GM23338 (cell line): Measurements from ENCODE around the gene IFNB1. TPM values are rescaled to one million over a fixed set of nuclear protein-coding genes. Genes with fewer than 3 reads are reported as not detected.

ENCODE experiments used
- ATAC-seq: fragments of 200-7000 bp; cut with Tn5 transposase; 3 replicates; pipeline ENCODE4 v1.9.1; 2020
- DNase-seq: peaks from one replicate; pipeline ENCODE4 v3.0.0-alpha.2; 2015; ENCODE audit warnings: low spot score
- H2AFZ ChIP-seq: fragments of 200-600 bp; sonication (generic); 2 replicates; pipeline ENCODE4 v1.8.0; 2016; ENCODE audit warnings: antibody characterized with exemption, mild to moderate bottlenecking, moderate library complexity
- H3F3A ChIP-seq: fragments of 200-600 bp; sonication (generic); replicated peaks from 2 replicates; pipeline ENCODE4 v1.8.0; 2017; ENCODE audit warnings: antibody characterized with exemption, mixed run types, low read depth
- H3K27ac ChIP-seq: fragments of 200-600 bp; sonication (generic); 2 replicates; pipeline ENCODE4 v1.6.1; 2016; ENCODE audit warnings: low read depth
- H3K27me3 ChIP-seq: fragments of 200-600 bp; sonication (generic); 2 replicates; pipeline ENCODE4 v1.8.0; 2016; ENCODE audit warnings: mild to moderate bottlenecking, mixed run types, moderate library complexity; ENCODE audit not compliant: insufficient read depth
- H3K36me3 ChIP-seq: fragments of 200-600 bp; sonication (generic); 2 replicates; pipeline ENCODE4 v1.8.0; 2016; ENCODE audit warnings: mild to moderate bottlenecking; ENCODE audit not compliant: insufficient read depth
- H3K4me1 ChIP-seq: fragments of 200-600 bp; sonication (generic); 2 replicates; pipeline ENCODE4 v1.8.0; 2016; ENCODE audit warnings: mild to moderate bottlenecking, moderate library complexity; ENCODE audit not compliant: insufficient read depth
- H3K4me2 ChIP-seq: fragments of 200-600 bp; sonication (generic); 2 replicates; pipeline ENCODE4 v1.7.1; 2017; ENCODE audit warnings: mixed run types
- H3K4me3 ChIP-seq: fragments of 200-600 bp; sonication (generic); 2 replicates; pipeline ENCODE4 v1.6.1; 2016; ENCODE audit warnings: mixed run types
- H3K79me2 ChIP-seq: fragments of 200-600 bp; sonication (generic); replicated peaks from 2 replicates; pipeline ENCODE4 v1.8.0; 2017; ENCODE audit warnings: mild to moderate bottlenecking; ENCODE audit not compliant: insufficient read depth
- H3K9me2 ChIP-seq: fragments of 200-600 bp; sonication (generic); 2 replicates; pipeline ENCODE4 v1.8.0; 2017; ENCODE audit not compliant: insufficient read depth
- H4K20me1 ChIP-seq: fragments of 200-600 bp; sonication (generic); replicated peaks from 2 replicates; pipeline ENCODE4 v1.8.0; 2017; ENCODE audit warnings: mild to moderate bottlenecking; ENCODE audit not compliant: insufficient read depth
- H3K27ac Mint-ChIP-seq: 2 replicates; pipeline ENCODE4 v1.8.0; 2020; ENCODE audit warnings: inconsistent platforms, mild to moderate bottlenecking, moderate library complexity, mixed read lengths
- H3K27me3 Mint-ChIP-seq: 3 replicates; pipeline ENCODE4 v1.8.0; 2022; ENCODE audit warnings: low read depth, mild to moderate bottlenecking, moderate library complexity, mixed read lengths, inconsistent platforms; ENCODE audit not compliant: insufficient read depth, poor library complexity
- H3K36me3 Mint-ChIP-seq: 3 replicates; pipeline ENCODE4 v1.8.0; 2021; ENCODE audit warnings: low read depth, mild to moderate bottlenecking, inconsistent platforms, moderate library complexity, mixed read lengths
- H3K4me1 Mint-ChIP-seq: 3 replicates; pipeline ENCODE4 v1.8.0; 2020; ENCODE audit warnings: mild to moderate bottlenecking, inconsistent platforms, mixed read lengths
- H3K4me3 Mint-ChIP-seq: 3 replicates; pipeline ENCODE4 v1.8.0; 2021; ENCODE audit warnings: moderate library complexity, mild to moderate bottlenecking, inconsistent platforms, mixed read lengths
- H3K9me3 Mint-ChIP-seq: 3 replicates; pipeline ENCODE4 v1.8.0; 2020; ENCODE audit warnings: moderate library complexity, mild to moderate bottlenecking, inconsistent platforms, mixed read lengths
- CTCF ChIP-seq, 2 experiments: fragments of 200-600 bp in 1 of 2; sonication (generic) in 1 of 2; conservative IDR thresholded peaks; 2 replicates each; pipeline versions ENCODE4 v1.5.1 to v1.6.1; 2016 to 2017; ENCODE audit warnings: antibody characterized with exemption in 2 of 2, low read depth in 2 of 2, mild to moderate bottlenecking in 2 of 2, moderate library complexity in 1 of 2
- EZH2 ChIP-seq: fragments of 200-600 bp; sonication (generic); IDR thresholded peaks from one replicate; pipeline ENCODE4 v1.8.0; 2017; ENCODE audit warnings: antibody characterized with exemption, mild to moderate bottlenecking, low read depth; ENCODE audit not compliant: unreplicated experiment
- EZH2phosphoT487 ChIP-seq: fragments of 200-600 bp; sonication (generic); IDR thresholded peaks from one replicate; pipeline ENCODE4 v1.8.1; 2018; ENCODE audit warnings: antibody characterized with exemption; ENCODE audit not compliant: unreplicated experiment
- JUNB ChIP-seq: IDR thresholded peaks from one replicate; pipeline ENCODE4 v1.6.1; 2016; ENCODE audit warnings: antibody characterized with exemption; ENCODE audit not compliant: unreplicated experiment
- NANOG ChIP-seq: IDR thresholded peaks from 2 replicates; pipeline ENCODE4 v1.6.1; 2016; ENCODE audit warnings: antibody characterized with exemption, borderline replicate concordance
- POLR2AphosphoS5 ChIP-seq: IDR thresholded peaks from 2 replicates; pipeline ENCODE4 v1.6.1; 2016; ENCODE audit warnings: antibody characterized with exemption, low read depth
- STAT1 ChIP-seq: IDR thresholded peaks from one replicate; pipeline ENCODE4 v1.6.1; 2016; ENCODE audit warnings: antibody characterized with exemption; ENCODE audit not compliant: unreplicated experiment
- ZNF114 ChIP-seq: fragments of 250-450 bp; sonication (Bioruptor Pico); IDR thresholded peaks from 2 replicates; pipeline ENCODE4 v1.5.0; 2020; ENCODE audit warnings: mild to moderate bottlenecking, moderate library complexity
- ZNF331 ChIP-seq: fragments of 250-450 bp; sonication (Bioruptor Pico); IDR thresholded peaks from 2 replicates; pipeline ENCODE4 v1.5.0; 2020; ENCODE audit warnings: low read depth, mild to moderate bottlenecking, moderate library complexity
- polyA plus RNA-seq: library from polyadenylated mRNA; unstranded; fragments of >200 nt; fragmentation: Nextera tagmentation; extraction: Ambion mirVana; gene quantifications from 2 replicates; pipeline ENCODE4 v1.2.1, GENCODE V29; 2016
- total RNA-seq: library from RNA; depleted of rRNA; stranded (reverse); fragments of >200 nt; shearing (Covaris generic); gene quantifications from 2 replicates; pipeline ENCODE4 v1.2.3, GENCODE V29; 2014
- TF ChIP-seq, protein P1 (sequence below): fragments of 250-450 bp; sonication (Bioruptor Pico); IDR thresholded peaks from 2 replicates; pipeline ENCODE4 v1.5.0; 2020; ENCODE audit warnings: mild to moderate bottlenecking, moderate library complexity
- TF ChIP-seq, protein P2 (sequence below): IDR thresholded peaks from 2 replicates; pipeline ENCODE4 v1.6.1; 2016; ENCODE audit warnings: antibody characterized with exemption
- TF ChIP-seq, protein P3 (sequence below): IDR thresholded peaks from one replicate; pipeline ENCODE4 v1.6.1; 2018; ENCODE audit warnings: antibody characterized with exemption; ENCODE audit not compliant: unreplicated experiment

IFNB1 gene
- total and polyA plus RNA-seq, 2 experiments from 2014 or later: not detected

GRCh38 chr9:21085005-21085404 lies 7.3 kb upstream of the IFNB1 start (continued):
- no peak for TF ChIP-seq CTCF (conservative IDR thresholded peaks at IDR 0.05; ENCODE audit: low read depth in 2 of 2)

GRCh38 chr9:21084242-21084850 lies 6.6 kb upstream of the IFNB1 start:
- no peaks in the 10 kb centered on the region for H3K9me2 ChIP-seq
- H4K20me1 ChIP-seq: no peaks in the 10 kb centered on the region
- H3K27me3 ChIP-seq: no peaks in the 10 kb centered on the region
- no peak overlapping the region for H3K4me2 ChIP-seq
- no peak overlapping the region for H3K4me3 ChIP-seq
- H2AFZ ChIP-seq: no peak overlapping the region
- H3K36me3 Mint-ChIP-seq: peaks cover 4% of the 10 kb centered on the region; the same call in 1 of the 3 replicates
- no peaks in the 10 kb centered on the region for H3K4me1 Mint-ChIP-seq
- H3K36me3 ChIP-seq: no peaks in the 10 kb centered on the region
- H3K4me3 Mint-ChIP-seq: no peak overlapping the region
- H3K27ac ChIP-seq: no peak overlapping the region
- no peaks in the 10 kb centered on the region for H3F3A ChIP-seq
- H3K79me2 ChIP-seq: no peaks in the 10 kb centered on the region
- ATAC-seq (no peak), DNase-seq (no peak)
- H3K4me1 ChIP-seq: no peaks in the 10 kb centered on the region
- H3K27ac Mint-ChIP-seq: no peak overlapping the region
- no peaks in the 10 kb centered on the region for H3K27me3 Mint-ChIP-seq
- H3K9me3 Mint-ChIP-seq: peaks cover 15% of the 10 kb centered on the region; the same call in 2 of the 3 replicates
- TF ChIP-seq POLR2AphosphoS5: no peak
- TF ChIP-seq, protein P1, sequence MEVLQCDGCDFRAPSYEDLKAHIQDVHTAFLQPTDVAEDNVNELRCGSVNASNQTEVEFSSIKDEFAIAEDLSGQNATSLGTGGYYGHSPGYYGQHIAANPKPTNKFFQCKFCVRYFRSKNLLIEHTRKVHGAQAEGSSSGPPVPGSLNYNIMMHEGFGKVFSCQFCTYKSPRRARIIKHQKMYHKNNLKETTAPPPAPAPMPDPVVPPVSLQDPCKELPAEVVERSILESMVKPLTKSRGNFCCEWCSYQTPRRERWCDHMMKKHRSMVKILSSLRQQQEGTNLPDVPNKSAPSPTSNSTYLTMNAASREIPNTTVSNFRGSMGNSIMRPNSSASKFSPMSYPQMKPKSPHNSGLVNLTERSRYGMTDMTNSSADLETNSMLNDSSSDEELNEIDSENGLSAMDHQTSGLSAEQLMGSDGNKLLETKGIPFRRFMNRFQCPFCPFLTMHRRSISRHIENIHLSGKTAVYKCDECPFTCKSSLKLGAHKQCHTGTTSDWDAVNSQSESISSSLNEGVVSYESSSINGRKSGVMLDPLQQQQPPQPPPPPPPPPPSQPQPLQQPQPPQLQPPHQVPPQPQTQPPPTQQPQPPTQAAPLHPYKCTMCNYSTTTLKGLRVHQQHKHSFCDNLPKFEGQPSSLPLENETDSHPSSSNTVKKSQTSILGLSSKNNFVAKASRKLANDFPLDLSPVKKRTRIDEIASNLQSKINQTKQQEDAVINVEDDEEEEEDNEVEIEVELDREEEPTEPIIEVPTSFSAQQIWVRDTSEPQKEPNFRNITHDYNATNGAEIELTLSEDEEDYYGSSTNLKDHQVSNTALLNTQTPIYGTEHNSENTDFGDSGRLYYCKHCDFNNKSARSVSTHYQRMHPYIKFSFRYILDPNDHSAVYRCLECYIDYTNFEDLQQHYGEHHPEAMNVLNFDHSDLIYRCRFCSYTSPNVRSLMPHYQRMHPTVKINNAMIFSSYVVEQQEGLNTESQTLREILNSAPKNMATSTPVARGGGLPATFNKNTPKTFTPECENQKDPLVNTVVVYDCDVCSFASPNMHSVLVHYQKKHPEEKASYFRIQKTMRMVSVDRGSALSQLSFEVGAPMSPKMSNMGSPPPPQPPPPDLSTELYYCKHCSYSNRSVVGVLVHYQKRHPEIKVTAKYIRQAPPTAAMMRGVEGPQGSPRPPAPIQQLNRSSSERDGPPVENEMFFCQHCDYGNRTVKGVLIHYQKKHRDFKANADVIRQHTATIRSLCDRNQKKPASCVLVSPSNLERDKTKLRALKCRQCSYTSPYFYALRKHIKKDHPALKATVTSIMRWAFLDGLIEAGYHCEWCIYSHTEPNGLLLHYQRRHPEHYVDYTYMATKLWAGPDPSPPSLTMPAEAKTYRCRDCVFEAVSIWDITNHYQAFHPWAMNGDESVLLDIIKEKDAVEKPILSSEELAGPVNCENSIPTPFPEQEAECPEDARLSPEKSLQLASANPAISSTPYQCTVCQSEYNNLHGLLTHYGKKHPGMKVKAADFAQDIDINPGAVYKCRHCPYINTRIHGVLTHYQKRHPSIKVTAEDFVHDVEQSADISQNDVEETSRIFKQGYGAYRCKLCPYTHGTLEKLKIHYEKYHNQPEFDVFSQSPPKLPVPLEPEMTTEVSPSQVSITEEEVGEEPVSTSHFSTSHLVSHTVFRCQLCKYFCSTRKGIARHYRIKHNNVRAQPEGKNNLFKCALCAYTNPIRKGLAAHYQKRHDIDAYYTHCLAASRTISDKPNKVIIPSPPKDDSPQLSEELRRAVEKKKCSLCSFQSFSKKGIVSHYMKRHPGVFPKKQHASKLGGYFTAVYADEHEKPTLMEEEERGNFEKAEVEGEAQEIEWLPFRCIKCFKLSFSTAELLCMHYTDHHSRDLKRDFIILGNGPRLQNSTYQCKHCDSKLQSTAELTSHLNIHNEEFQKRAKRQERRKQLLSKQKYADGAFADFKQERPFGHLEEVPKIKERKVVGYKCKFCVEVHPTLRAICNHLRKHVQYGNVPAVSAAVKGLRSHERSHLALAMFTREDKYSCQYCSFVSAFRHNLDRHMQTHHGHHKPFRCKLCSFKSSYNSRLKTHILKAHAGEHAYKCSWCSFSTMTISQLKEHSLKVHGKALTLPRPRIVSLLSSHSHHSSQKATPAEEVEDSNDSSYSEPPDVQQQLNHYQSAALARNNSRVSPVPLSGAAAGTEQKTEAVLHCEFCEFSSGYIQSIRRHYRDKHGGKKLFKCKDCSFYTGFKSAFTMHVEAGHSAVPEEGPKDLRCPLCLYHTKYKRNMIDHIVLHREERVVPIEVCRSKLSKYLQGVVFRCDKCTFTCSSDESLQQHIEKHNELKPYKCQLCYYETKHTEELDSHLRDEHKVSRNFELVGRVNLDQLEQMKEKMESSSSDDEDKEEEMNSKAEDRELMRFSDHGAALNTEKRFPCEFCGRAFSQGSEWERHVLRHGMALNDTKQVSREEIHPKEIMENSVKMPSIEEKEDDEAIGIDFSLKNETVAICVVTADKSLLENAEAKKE: no peak
- no peak for TF ChIP-seq NANOG
- TF ChIP-seq, protein P2, sequence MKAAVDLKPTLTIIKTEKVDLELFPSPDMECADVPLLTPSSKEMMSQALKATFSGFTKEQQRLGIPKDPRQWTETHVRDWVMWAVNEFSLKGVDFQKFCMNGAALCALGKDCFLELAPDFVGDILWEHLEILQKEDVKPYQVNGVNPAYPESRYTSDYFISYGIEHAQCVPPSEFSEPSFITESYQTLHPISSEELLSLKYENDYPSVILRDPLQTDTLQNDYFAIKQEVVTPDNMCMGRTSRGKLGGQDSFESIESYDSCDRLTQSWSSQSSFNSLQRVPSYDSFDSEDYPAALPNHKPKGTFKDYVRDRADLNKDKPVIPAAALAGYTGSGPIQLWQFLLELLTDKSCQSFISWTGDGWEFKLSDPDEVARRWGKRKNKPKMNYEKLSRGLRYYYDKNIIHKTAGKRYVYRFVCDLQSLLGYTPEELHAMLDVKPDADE: no peak
- TF ChIP-seq EZH2phosphoT487: no peak
- no peak for TF ChIP-seq EZH2
- TF ChIP-seq ZNF331 (CRISPR knock-in tag): no peak
- no peak for TF ChIP-seq ZNF114 (CRISPR knock-in tag)
- TF ChIP-seq JUNB: no peak
- TF ChIP-seq STAT1: no peak
- TF ChIP-seq, protein P3, sequence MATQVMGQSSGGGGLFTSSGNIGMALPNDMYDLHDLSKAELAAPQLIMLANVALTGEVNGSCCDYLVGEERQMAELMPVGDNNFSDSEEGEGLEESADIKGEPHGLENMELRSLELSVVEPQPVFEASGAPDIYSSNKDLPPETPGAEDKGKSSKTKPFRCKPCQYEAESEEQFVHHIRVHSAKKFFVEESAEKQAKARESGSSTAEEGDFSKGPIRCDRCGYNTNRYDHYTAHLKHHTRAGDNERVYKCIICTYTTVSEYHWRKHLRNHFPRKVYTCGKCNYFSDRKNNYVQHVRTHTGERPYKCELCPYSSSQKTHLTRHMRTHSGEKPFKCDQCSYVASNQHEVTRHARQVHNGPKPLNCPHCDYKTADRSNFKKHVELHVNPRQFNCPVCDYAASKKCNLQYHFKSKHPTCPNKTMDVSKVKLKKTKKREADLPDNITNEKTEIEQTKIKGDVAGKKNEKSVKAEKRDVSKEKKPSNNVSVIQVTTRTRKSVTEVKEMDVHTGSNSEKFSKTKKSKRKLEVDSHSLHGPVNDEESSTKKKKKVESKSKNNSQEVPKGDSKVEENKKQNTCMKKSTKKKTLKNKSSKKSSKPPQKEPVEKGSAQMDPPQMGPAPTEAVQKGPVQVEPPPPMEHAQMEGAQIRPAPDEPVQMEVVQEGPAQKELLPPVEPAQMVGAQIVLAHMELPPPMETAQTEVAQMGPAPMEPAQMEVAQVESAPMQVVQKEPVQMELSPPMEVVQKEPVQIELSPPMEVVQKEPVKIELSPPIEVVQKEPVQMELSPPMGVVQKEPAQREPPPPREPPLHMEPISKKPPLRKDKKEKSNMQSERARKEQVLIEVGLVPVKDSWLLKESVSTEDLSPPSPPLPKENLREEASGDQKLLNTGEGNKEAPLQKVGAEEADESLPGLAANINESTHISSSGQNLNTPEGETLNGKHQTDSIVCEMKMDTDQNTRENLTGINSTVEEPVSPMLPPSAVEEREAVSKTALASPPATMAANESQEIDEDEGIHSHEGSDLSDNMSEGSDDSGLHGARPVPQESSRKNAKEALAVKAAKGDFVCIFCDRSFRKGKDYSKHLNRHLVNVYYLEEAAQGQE: no peak
